ENCODE data around the gene NECAB3. TPM values are rescaled to one million over a fixed set of nuclear protein-coding genes. Genes with fewer than 3 reads are reported as not detected.

NECAB3 gene
- total RNA-seq, 3 donors from 2014 or later (not counting 1 experiment from before 2014, with no cell fraction given): 9.7 to 18.1 (median 13.4) TPM

DNA sequence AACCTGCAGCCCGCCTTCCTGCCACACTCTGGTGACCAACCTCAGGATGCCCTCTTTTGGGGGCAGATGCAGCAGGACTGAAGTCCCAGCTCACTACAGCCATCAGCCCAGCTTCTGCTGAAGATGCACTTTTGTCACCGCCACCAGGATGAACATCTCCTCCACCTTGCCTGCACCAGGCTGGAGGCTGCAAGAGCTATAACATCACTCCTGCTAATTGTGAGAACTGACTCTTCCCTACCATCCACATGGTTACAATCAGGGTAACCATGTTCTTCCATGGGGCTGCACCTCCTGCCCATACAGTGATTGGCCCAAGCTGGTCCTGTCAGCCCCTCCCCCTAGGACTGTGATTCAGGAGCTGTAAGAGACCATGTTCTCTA, 9.5 kb downstream of the NECAB3 start:
- Histone ChIP-seq H3K27ac (ENCODE audit: low read length) (no peak overlapping the region), H3K4me1 (ENCODE audit: control insufficient read depth, insufficient read depth, low read length) (peaks cover 51% of the 10 kb centered on the region), H3K27me3 (ENCODE audit: control insufficient read depth, insufficient read depth, low read length) (no peaks in the 10 kb centered on the region), H3K36me3 (ENCODE audit: control insufficient read depth, insufficient read depth, low read length) (no peaks in the 10 kb centered on the region), H3K9me3 (ENCODE audit: control insufficient read depth, insufficient read depth, low read length) (no peaks in the 10 kb centered on the region), H3K4me3 (ENCODE audit: low read length) (no peak overlapping the region)
- Mint-ChIP-seq H3K27me3 (ENCODE audit: low read depth in 2 of 2) (no peaks in the 10 kb centered on the region), H3K4me1 (peaks cover 26 to 44% of the 10 kb centered on the region in 2 donors), H3K9me3 (no peaks in the 10 kb centered on the region), H3K36me3 (no peaks in the 10 kb centered on the region), H3K4me3 (peak overlapping the region; percentile 86), H3K27ac (peak overlapping the region; percentile 89)
- TF ChIP-seq, protein P1, sequence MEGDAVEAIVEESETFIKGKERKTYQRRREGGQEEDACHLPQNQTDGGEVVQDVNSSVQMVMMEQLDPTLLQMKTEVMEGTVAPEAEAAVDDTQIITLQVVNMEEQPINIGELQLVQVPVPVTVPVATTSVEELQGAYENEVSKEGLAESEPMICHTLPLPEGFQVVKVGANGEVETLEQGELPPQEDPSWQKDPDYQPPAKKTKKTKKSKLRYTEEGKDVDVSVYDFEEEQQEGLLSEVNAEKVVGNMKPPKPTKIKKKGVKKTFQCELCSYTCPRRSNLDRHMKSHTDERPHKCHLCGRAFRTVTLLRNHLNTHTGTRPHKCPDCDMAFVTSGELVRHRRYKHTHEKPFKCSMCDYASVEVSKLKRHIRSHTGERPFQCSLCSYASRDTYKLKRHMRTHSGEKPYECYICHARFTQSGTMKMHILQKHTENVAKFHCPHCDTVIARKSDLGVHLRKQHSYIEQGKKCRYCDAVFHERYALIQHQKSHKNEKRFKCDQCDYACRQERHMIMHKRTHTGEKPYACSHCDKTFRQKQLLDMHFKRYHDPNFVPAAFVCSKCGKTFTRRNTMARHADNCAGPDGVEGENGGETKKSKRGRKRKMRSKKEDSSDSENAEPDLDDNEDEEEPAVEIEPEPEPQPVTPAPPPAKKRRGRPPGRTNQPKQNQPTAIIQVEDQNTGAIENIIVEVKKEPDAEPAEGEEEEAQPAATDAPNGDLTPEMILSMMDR (IDR thresholded peaks at IDR 0.05): no peak
- intact Hi-C loops (cut with micrococcal nuclease): no loop called here
- DNase-seq (peak in 1 of 2 donors; percentile 44), ATAC-seq (no peak)
- 96% methylated on average over 2 of the region's 2 CpGs for WGBS (ENCODE audit: insufficient coverage)

DNA sequence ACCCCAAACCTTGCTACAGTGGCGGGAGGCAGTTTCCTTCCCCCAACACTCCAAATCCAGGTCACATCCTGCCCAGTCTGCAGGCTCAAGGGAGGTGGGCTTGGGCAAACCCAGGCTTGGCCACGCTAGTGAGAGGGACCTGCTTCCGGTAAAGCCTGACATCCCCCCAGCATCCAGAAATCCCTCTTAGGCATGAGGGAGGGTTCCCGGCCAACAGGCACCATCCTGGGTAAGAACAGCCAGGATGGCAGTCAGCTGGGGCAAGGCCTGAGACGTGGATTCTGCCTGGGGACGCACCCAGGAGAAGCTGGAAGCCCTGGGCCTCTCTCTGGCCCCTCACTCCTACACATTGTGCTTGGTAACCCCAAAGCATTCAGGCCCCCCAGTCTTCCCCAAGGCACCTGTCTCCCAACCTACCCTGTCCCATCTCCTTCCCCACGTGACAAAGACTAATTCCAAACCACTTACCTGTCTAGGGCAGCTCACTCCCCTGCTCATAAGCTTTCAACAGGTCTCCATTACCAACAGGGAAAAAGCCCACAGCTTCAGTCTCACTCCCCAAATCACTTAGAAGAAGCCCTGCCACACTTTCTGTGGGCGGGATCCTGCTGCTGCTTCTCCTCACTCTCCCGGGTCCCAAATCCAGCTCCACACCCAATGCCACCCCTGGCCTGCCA, 10.0 kb downstream of the NECAB3 start:
- Mint-ChIP-seq H3K4me1 (peaks cover 26 to 44% of the 10 kb centered on the region in 2 donors), H3K4me3 (peak overlapping the region; percentile 86), H3K27me3 (ENCODE audit: low read depth in 2 of 2) (no peaks in the 10 kb centered on the region), H3K36me3 (no peaks in the 10 kb centered on the region), H3K9me3 (no peaks in the 10 kb centered on the region), H3K27ac (peak overlapping the region; percentile 89)
- H3K9me3 ChIP-seq (ENCODE audit: control insufficient read depth, insufficient read depth, low read length): no peaks in the 10 kb centered on the region
- peaks cover 51% of the 10 kb centered on the region for H3K4me1 ChIP-seq (ENCODE audit: control insufficient read depth, insufficient read depth, low read length)
- peak overlapping the region; percentile 62 for H3K4me3 ChIP-seq (ENCODE audit: low read length)
- TF ChIP-seq, protein P1 (IDR thresholded peaks at IDR 0.05): no peak
- no peaks in the 10 kb centered on the region for H3K36me3 ChIP-seq (ENCODE audit: control insufficient read depth, insufficient read depth, low read length)
- WGBS (ENCODE audit: insufficient coverage): 64% methylated on average over 9 of the region's 9 CpGs
- H3K27me3 ChIP-seq (ENCODE audit: control insufficient read depth, insufficient read depth, low read length): no peaks in the 10 kb centered on the region
- intact Hi-C loops (cut with micrococcal nuclease): no loop called here
- ATAC-seq (no peak), DNase-seq (no peak)
- peak overlapping the region; percentile 93 for H3K27ac ChIP-seq (ENCODE audit: low read length)

DNA sequence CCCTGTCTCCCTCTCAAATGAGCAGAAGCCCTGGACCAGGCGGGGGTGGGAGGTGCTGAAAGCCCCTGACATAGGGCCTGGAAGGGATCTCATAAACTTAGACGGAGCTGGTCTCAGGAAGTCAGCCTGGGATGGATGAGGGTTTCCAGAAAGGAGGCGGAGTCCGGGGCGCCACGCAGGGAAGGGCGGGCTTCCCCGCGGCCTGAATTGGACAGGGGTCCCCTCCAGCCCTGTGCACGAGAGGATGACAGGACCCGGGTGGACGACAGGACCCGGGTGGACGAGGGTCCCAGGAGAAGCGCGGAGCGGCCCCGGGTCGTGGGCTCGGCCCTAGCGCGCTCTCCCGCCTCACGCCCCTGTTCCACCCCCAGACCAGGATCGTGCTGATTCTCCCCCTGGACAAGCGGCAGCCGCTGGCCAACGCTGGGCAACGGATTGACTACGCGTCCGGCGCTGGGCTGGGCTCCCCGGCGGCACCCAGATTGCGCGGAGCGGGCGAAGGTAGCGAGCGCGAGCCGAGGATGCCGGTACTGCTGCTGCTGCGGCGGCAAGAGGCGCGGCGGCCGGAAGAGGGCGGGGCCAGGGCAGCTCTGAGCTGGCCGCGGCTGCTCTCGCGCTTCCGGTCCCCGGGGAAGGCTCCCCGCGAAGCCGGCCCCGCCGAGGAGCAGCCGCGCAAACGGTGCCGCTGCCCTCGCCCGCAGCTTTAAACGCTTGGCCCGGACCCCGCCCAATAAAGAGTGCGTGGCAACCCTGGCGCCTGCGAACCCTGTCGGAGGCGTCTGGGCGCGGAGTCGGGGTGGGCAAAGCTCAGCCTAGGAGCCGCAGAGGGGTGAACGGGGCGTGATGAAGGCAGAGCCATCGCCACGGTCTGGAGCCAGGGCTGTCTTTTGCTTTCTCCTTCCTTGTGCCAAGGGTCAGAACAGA, 10.8 kb downstream of the NECAB3 start:
- TF ChIP-seq, protein P1 (IDR thresholded peaks at IDR 0.05): no peak
- Histone ChIP-seq H3K4me3 (ENCODE audit: low read length) (peak overlapping the region; percentile 81), H3K27me3 (ENCODE audit: control insufficient read depth, insufficient read depth, low read length) (no peaks in the 10 kb centered on the region), H3K9me3 (ENCODE audit: control insufficient read depth, insufficient read depth, low read length) (no peaks in the 10 kb centered on the region), H3K36me3 (ENCODE audit: control insufficient read depth, insufficient read depth, low read length) (no peaks in the 10 kb centered on the region), H3K4me1 (ENCODE audit: control insufficient read depth, insufficient read depth, low read length) (peaks cover 48% of the 10 kb centered on the region), H3K27ac (ENCODE audit: low read length) (peak overlapping the region; percentile 93)
- under 1% methylated on average over 84 of the region's 84 CpGs for WGBS (ENCODE audit: insufficient coverage)
- DNase-seq (peak; percentile 83 to 91), ATAC-seq (peak; percentile 69 to 82 (median 73))
- H3K27me3 Mint-ChIP-seq (ENCODE audit: low read depth in 2 of 2): no peaks in the 10 kb centered on the region
- peak overlapping the region; percentile 89 for H3K27ac Mint-ChIP-seq
- peak overlapping the region; percentile 86 for H3K4me3 Mint-ChIP-seq
- H3K36me3 Mint-ChIP-seq: no peaks in the 10 kb centered on the region
- intact Hi-C loops (cut with micrococcal nuclease): no loop called here
- H3K4me1 Mint-ChIP-seq: peaks cover 26 to 43% of the 10 kb centered on the region in 2 donors
- H3K9me3 Mint-ChIP-seq: no peaks in the 10 kb centered on the region
